NCI-H510A (cell line): Measurements from ENCODE around the gene IGSF11.
"Not testable (repeated sequence)": the region's sequence is repeated elsewhere in the genome, so short reads cannot be mapped to it uniquely, and the experiment has no call there.

Experiments used
- DNase-seq: peaks from one replicate; lab custom pipeline; 2025; lab: John Stamatoyannopoulos, UW

Gene IGSF11

GRCh38 chr3:119034256-119035013 is at the start of gene IGSF11:
TSS of gene IGSF11 (minus strand) at chr3:119034846. CDS start at chr3:119034582, 264 bp downstream.
- peak; percentile 47 for DNase-seq

GRCh38 chr3:119080364-119080763 is 45.7 kb upstream of the IGSF11 start:
- DNase-seq = no peak

GRCh38 chr3:119073258-119074001 is 38.8 kb upstream of the IGSF11 start:
- DNase-seq = no peak

- not testable (repeated sequence) for DNase-seq
Measured at GRCh38 chr3:119072451-119072850, 37.8 kb upstream of the IGSF11 start.

- DNase-seq = no peak
Measured at GRCh38 chr3:119069725-119070124, 35.1 kb upstream of the IGSF11 start.

GRCh38 chr3:119063471-119063870 is 28.8 kb upstream of the IGSF11 start:
- no peak for DNase-seq

GRCh38 chr3:119062892-119063291 is 28.2 kb upstream of the IGSF11 start:
- DNase-seq = no peak

- DNase-seq = no peak
Measured at GRCh38 chr3:119044593-119044992, 9.9 kb upstream of the IGSF11 start.

GRCh38 chr3:119042162-119042561 is 7.5 kb upstream of the IGSF11 start:
- no peak for DNase-seq

GRCh38 chr3:119035014-119035346 is 334 bp upstream of the IGSF11 start:
- DNase-seq = no peak

- DNase-seq = no peak
Measured at GRCh38 chr3:119033393-119034255, 1.0 kb downstream of the IGSF11 start.

GRCh38 chr3:119025171-119025795 is 9.4 kb downstream of the IGSF11 start:
- DNase-seq = no peak

- no peak for DNase-seq
Measured at GRCh38 chr3:119019767-119020518, 14.7 kb downstream of the IGSF11 start.

GRCh38 chr3:119018690-119019463 is 15.8 kb downstream of the IGSF11 start:
- no peak for DNase-seq

GRCh38 chr3:119015942-119016341 is 18.7 kb downstream of the IGSF11 start:
- no peak for DNase-seq

GRCh38 chr3:119013951-119014350 is 20.7 kb downstream of the IGSF11 start:
- no peak for DNase-seq

GRCh38 chr3:119011528-119011927 is 23.1 kb downstream of the IGSF11 start:
- no peak for DNase-seq

GRCh38 chr3:118997190-118997589 is 37.5 kb downstream of the IGSF11 start:
- DNase-seq = no peak

- DNase-seq = no peak
Measured at GRCh38 chr3:118991775-118992174, 42.9 kb downstream of the IGSF11 start.

- no peak for DNase-seq
Measured at GRCh38 chr3:118990823-118991560, 43.7 kb downstream of the IGSF11 start.
